CD14-positive monocyte (primary cell): Measurements from ENCODE around the gene P2RY12. TPM values are rescaled to one million over a fixed set of nuclear protein-coding genes. Genes with fewer than 3 reads are reported as not detected.

Source experiments
- DNase-seq, 3 donors: peaks; one replicate each; pipeline ENCODE4 v3.0.0-alpha.2; 2011 to 2022
- H2AFZ ChIP-seq: 2 replicates; pipeline ENCODE4 v1.6.0; 2012; ENCODE audit warnings: mild to moderate bottlenecking, low read depth, low read length, inconsistent platforms; ENCODE audit not compliant: insufficient read depth, poor library complexity, severe bottlenecking
- H3K27ac ChIP-seq, 2 donors: 1 replicate in 1 of 2; 2 replicates in 1 of 2; pipeline ENCODE4 v1.5.1; 2012 to 2013; ENCODE audit warnings: low read length in 2 of 2, control low read depth in 1 of 2, inconsistent platforms in 1 of 2, low read depth in 1 of 2, mild to moderate bottlenecking in 1 of 2
- H3K27me3 ChIP-seq, 2 donors: one replicate each; pipeline versions ENCODE4 v1.6.0 to v1.6.1; 2011 to 2013; ENCODE audit warnings: low read length in 2 of 2; ENCODE audit not compliant: control insufficient read depth in 2 of 2, insufficient read depth in 2 of 2
- H3K36me3 ChIP-seq, 2 donors: replicated peaks in 1 of 2; 1 replicate in 1 of 2; 2 replicates in 1 of 2; pipeline versions ENCODE4 v1.5.1 to v1.6.1; 2012 to 2013; ENCODE audit warnings: low read length in 2 of 2, control low read depth in 1 of 2, inconsistent platforms in 1 of 2, mild to moderate bottlenecking in 1 of 2; ENCODE audit not compliant: insufficient read depth in 2 of 2, control insufficient read depth in 1 of 2
- H3K4me1 ChIP-seq, 2 donors: 1 replicate in 1 of 2; 2 replicates in 1 of 2; pipeline versions ENCODE4 v1.5.1 to v1.6.1; 2012 to 2013; ENCODE audit warnings: low read length in 2 of 2, control low read depth in 1 of 2, inconsistent platforms in 1 of 2, mild to moderate bottlenecking in 1 of 2, moderate library complexity in 1 of 2; ENCODE audit not compliant: insufficient read depth in 2 of 2, control insufficient read depth in 1 of 2
- H3K4me2 ChIP-seq: replicated peaks from 2 replicates; pipeline ENCODE3; 2012; ENCODE audit warnings: low read length, moderate library complexity, mild to moderate bottlenecking; ENCODE audit not compliant: poor library complexity, severe bottlenecking; ENCODE audit errors: extremely low read depth
- H3K4me3 ChIP-seq, 3 experiments: fragments of 200-600 bp in 1 of 3; sonication (generic) in 1 of 3; replicated peaks in 1 of 3; 1 replicate in 2 of 3; 2 replicates in 1 of 3; pipeline ENCODE4 v1.5.1; 2011 to 2013; ENCODE audit warnings: low read length in 3 of 3, mild to moderate bottlenecking in 3 of 3, control low read depth in 2 of 3, low read depth in 2 of 3, inconsistent platforms in 1 of 3, moderate library complexity in 1 of 3
- H3K79me2 ChIP-seq: 2 replicates; pipeline ENCODE4 v1.6.0; 2012; ENCODE audit warnings: mild to moderate bottlenecking, control low read depth, inconsistent platforms, low read length, moderate library complexity; ENCODE audit not compliant: insufficient read depth
- H3K9ac ChIP-seq: 2 replicates; pipeline ENCODE4 v1.6.0; 2017; ENCODE audit warnings: low read length, mild to moderate bottlenecking; ENCODE audit not compliant: insufficient read depth, poor library complexity, severe bottlenecking
- H3K9me3 ChIP-seq, 2 donors: replicated peaks in 1 of 2; 1 replicate in 1 of 2; 2 replicates in 1 of 2; pipeline versions ENCODE4 v1.5.1 to v1.6.1; 2012 to 2013; ENCODE audit warnings: low read length in 2 of 2, control low read depth in 1 of 2; ENCODE audit not compliant: control insufficient read depth in 1 of 2, insufficient read depth in 1 of 2
- H4K20me1 ChIP-seq: 2 replicates; pipeline ENCODE4 v1.6.0; 2012; ENCODE audit warnings: mild to moderate bottlenecking, low read length, control low read depth, moderate library complexity; ENCODE audit not compliant: insufficient read depth
- H3K27ac Mint-ChIP-seq, 7 donors: one replicate each; pipeline ENCODE4 v1.8.0; 2020; ENCODE audit warnings: mild to moderate bottlenecking in 7 of 7, mixed read lengths in 7 of 7, moderate library complexity in 6 of 7, inconsistent platforms in 2 of 7
- H3K27me3 Mint-ChIP-seq, 3 donors: one replicate each; pipeline ENCODE4 v1.8.0; 2021 to 2022; ENCODE audit warnings: low read depth in 3 of 3, mild to moderate bottlenecking in 3 of 3, mixed read lengths in 3 of 3, moderate library complexity in 3 of 3, inconsistent platforms in 1 of 3
- H3K36me3 Mint-ChIP-seq, 2 donors: one replicate each; pipeline ENCODE4 v1.8.0; 2020; ENCODE audit warnings: mixed read lengths in 2 of 2, inconsistent platforms in 1 of 2, mild to moderate bottlenecking in 1 of 2
- H3K4me1 Mint-ChIP-seq: one replicate; pipeline ENCODE4 v1.8.0; 2020; ENCODE audit warnings: mild to moderate bottlenecking, mixed read lengths
- H3K4me3 Mint-ChIP-seq, 2 donors: one replicate each; pipeline ENCODE4 v1.8.0; 2020; ENCODE audit warnings: mild to moderate bottlenecking in 2 of 2, mixed read lengths in 2 of 2, moderate library complexity in 1 of 2
- H3K9me3 Mint-ChIP-seq, 7 donors: one replicate each; pipeline ENCODE4 v1.8.0; 2020 to 2022; ENCODE audit warnings: mixed read lengths in 7 of 7, mild to moderate bottlenecking in 6 of 7, moderate library complexity in 6 of 7, inconsistent platforms in 2 of 7
- CTCF ChIP-seq: fragments of 200-600 bp; IDR thresholded peaks from one replicate; pipeline ENCODE4 v1.8.0; 2022; ENCODE audit warnings: antibody characterized with exemption, mild to moderate bottlenecking
- WGBS: methylation state at CpG from one replicate; pipeline ENCODE4 v1.1.5; 2013; ENCODE audit warnings: missing lambda C conversion rate; ENCODE audit not compliant: insufficient coverage; 5-methylcytosine and 5-hydroxymethylcytosine counted together
- intact Hi-C, 2 donors: fragments of 100-400 bp; cut with micrococcal nuclease; formaldehyde crosslinking; loops; one replicate each; pipeline versions ENCODE4 v1.15.0 to v1.15.1; 2023
- polyA plus RNA-seq, 3 donors: library from polyadenylated mRNA; depleted of rRNA in 1 of 3; unstranded in 2 of 3; stranded (reverse) in 1 of 3; fragments of 300-500 nt in 2 of 3; fragments of >200 nt in 1 of 3; fragmentation: Illumina TruSeq in 2 of 3; gene quantifications; 1 replicate in 2 of 3; 2 replicates in 1 of 3; pipeline ENCODE4 v1.2.3, GENCODE V29; 2012 to 2021

Gene P2RY12
- polyA plus RNA-seq, 3 donors = 1.9 to 3.0 (median 2.7) TPM

GRCh38 chr3:151431940-151432339 is 47.4 kb upstream of the P2RY12 start:
- intact Hi-C loops = loop anchor here in 1 of 2 donors (10.0 kb wide), 1 partner anchor 403 kb away; no protein-coding TSS in a partner anchor
- 94% methylated on average over 3 of the region's 3 CpGs for WGBS
- Mint-ChIP-seq H3K9me3 (no peaks in the 10 kb centered on the region), H3K4me3 (no peak overlapping the region), H3K4me1 (no peaks in the 10 kb centered on the region), H3K27ac (no peak overlapping the region), H3K36me3 (no peaks in the 10 kb centered on the region), H3K27me3 (no peaks in the 10 kb centered on the region)
- no peak overlapping the region for H3K27ac ChIP-seq
- no peaks in the 10 kb centered on the region for H3K79me2 ChIP-seq
- no peak for DNase-seq
- no peaks in the 10 kb centered on the region for H4K20me1 ChIP-seq
- no peaks in the 10 kb centered on the region for H3K36me3 ChIP-seq
- TF ChIP-seq CTCF = no peak
- no peak overlapping the region for H3K4me3 ChIP-seq
- H3K27me3 ChIP-seq = no peaks in the 10 kb centered on the region
- no peak overlapping the region for H2AFZ ChIP-seq
- no peak overlapping the region for H3K9ac ChIP-seq
- H3K9me3 ChIP-seq = no peaks in the 10 kb centered on the region
- no peaks in the 10 kb centered on the region for H3K4me1 ChIP-seq
- H3K4me2 ChIP-seq = no peak overlapping the region

GRCh38 chr3:151430821-151431484 is 46.4 kb upstream of the P2RY12 start:
- TF ChIP-seq CTCF = no peak
- no peak overlapping the region for H3K27ac ChIP-seq
- no peaks in the 10 kb centered on the region for H3K27me3 ChIP-seq
- no peaks in the 10 kb centered on the region for H3K27me3 Mint-ChIP-seq
- peaks cover 4 to 5% of the 10 kb centered on the region in 2 donors for H3K4me1 ChIP-seq
- H3K4me1 Mint-ChIP-seq = peaks cover 5% of the 10 kb centered on the region
- no peaks in the 10 kb centered on the region for H3K9me3 ChIP-seq
- no peaks in the 10 kb centered on the region for H3K36me3 Mint-ChIP-seq
- no peaks in the 10 kb centered on the region for H3K79me2 ChIP-seq
- H3K4me2 ChIP-seq = no peak overlapping the region
- no peak overlapping the region for H2AFZ ChIP-seq
- H4K20me1 ChIP-seq = no peaks in the 10 kb centered on the region
- intact Hi-C loops = loop anchor here in 1 of 2 donors (10.0 kb wide), 1 partner anchor 404 kb away; no protein-coding TSS in a partner anchor
- WGBS = 92% methylated on average over 2 of the region's 5 CpGs
- H3K4me3 Mint-ChIP-seq = no peak overlapping the region
- no peak for DNase-seq
- H3K9ac ChIP-seq = no peak overlapping the region
- H3K4me3 ChIP-seq = no peak overlapping the region
- no peaks in the 10 kb centered on the region for H3K9me3 Mint-ChIP-seq
- H3K27ac Mint-ChIP-seq = no peak overlapping the region
- no peaks in the 10 kb centered on the region for H3K36me3 ChIP-seq
